ENCODE data around the gene TRABD2B.

The TRABD2B gene

GRCh38 chr1:47927165-47927564 is 70.0 kb downstream of the TRABD2B start:
- no peaks in the 10 kb centered on the region for H3K9me3 ChIP-seq (ENCODE audit: low read length)
- no peak overlapping the region for H2AFZ ChIP-seq (ENCODE audit: low read depth, low read length)
- no peaks in the 10 kb centered on the region for H3K36me3 ChIP-seq (ENCODE audit: insufficient read depth, low read length)
- no peaks in the 10 kb centered on the region for H3K4me1 ChIP-seq (ENCODE audit: insufficient read depth, low read length)
- no peaks in the 10 kb centered on the region for H3K27me3 ChIP-seq (ENCODE audit: insufficient read depth, low read length)
- H3K4me3 ChIP-seq (ENCODE audit: low read length) = no peak overlapping the region

GRCh38 chr1:47926461-47926999 is 70.7 kb downstream of the TRABD2B start:
- Histone ChIP-seq H3K27me3 (ENCODE audit: insufficient read depth, low read length) (no peaks in the 10 kb centered on the region), H3K4me3 (ENCODE audit: low read length) (no peak overlapping the region), H3K36me3 (ENCODE audit: insufficient read depth, low read length) (no peaks in the 10 kb centered on the region), H3K9me3 (ENCODE audit: low read length) (no peaks in the 10 kb centered on the region), H3K4me1 (ENCODE audit: insufficient read depth, low read length) (no peaks in the 10 kb centered on the region), H2AFZ (ENCODE audit: low read depth, low read length) (no peak overlapping the region)

GRCh38 chr1:47924270-47925048 is 72.7 kb downstream of the TRABD2B start:
- Histone ChIP-seq H3K9me3 (ENCODE audit: low read length) (no peaks in the 10 kb centered on the region), H3K4me1 (ENCODE audit: insufficient read depth, low read length) (no peaks in the 10 kb centered on the region), H2AFZ (ENCODE audit: low read depth, low read length) (no peak overlapping the region), H3K27me3 (ENCODE audit: insufficient read depth, low read length) (no peaks in the 10 kb centered on the region), H3K4me3 (ENCODE audit: low read length) (no peak overlapping the region), H3K36me3 (ENCODE audit: insufficient read depth, low read length) (no peaks in the 10 kb centered on the region)

- Histone ChIP-seq H3K4me1 (ENCODE audit: insufficient read depth, low read length) (no peaks in the 10 kb centered on the region), H3K9me3 (ENCODE audit: low read length) (no peaks in the 10 kb centered on the region), H3K27me3 (ENCODE audit: insufficient read depth, low read length) (no peaks in the 10 kb centered on the region), H2AFZ (ENCODE audit: low read depth, low read length) (no peak overlapping the region), H3K36me3 (ENCODE audit: insufficient read depth, low read length) (no peaks in the 10 kb centered on the region), H3K4me3 (ENCODE audit: low read length) (no peak overlapping the region)
These were observed 75.2 kb downstream of the TRABD2B start for GRCh38 chr1:47921935-47922415.

DNA sequence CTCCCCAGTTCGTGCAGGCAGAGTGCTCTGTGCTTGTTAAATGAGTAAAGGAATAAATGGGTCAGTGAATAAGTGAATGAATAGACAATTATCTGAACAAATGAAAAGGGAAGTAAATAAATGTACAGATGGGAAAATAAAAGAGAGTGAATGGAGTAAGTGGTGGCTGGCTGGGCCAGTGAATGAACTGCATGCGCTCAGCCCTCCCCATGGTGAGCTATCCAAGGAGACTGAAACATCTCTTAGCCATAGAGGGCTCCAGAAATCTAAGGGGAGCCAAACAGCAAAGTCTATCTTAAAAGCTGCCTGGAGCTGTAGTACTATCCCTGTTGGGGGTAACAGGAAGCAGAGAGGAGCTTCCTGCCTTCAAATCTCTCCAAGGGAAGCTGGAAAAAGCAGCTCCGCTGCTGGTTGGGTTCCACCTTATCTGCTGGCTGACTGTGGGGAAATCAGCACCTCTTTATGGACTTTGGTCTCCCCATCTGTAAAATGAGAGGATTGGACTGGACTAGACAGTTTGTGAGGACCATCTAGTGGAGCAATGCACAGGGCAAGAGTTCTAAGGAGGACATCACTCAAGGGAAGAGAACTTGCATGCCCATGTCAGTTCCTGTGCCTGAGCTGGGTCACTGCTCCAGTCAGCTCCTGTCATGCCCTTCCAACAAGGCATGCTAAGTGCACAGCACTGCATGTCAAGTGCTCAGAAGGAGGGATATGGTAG is 77.9 kb downstream of the TRABD2B start:
- no peaks in the 10 kb centered on the region for H3K27me3 ChIP-seq (ENCODE audit: insufficient read depth, low read length)
- no peaks in the 10 kb centered on the region for H3K36me3 ChIP-seq (ENCODE audit: insufficient read depth, low read length)
- no peaks in the 10 kb centered on the region for H3K4me1 ChIP-seq (ENCODE audit: insufficient read depth, low read length)
- H3K9me3 ChIP-seq (ENCODE audit: low read length) = no peaks in the 10 kb centered on the region
- no peak overlapping the region for H3K4me3 ChIP-seq (ENCODE audit: low read length)
- H2AFZ ChIP-seq (ENCODE audit: low read depth, low read length) = no peak overlapping the region

- H2AFZ ChIP-seq (ENCODE audit: low read depth, low read length) = no peak overlapping the region
- no peaks in the 10 kb centered on the region for H3K27me3 ChIP-seq (ENCODE audit: insufficient read depth, low read length)
- no peaks in the 10 kb centered on the region for H3K36me3 ChIP-seq (ENCODE audit: insufficient read depth, low read length)
- H3K9me3 ChIP-seq (ENCODE audit: low read length) = no peaks in the 10 kb centered on the region
- no peaks in the 10 kb centered on the region for H3K4me1 ChIP-seq (ENCODE audit: insufficient read depth, low read length)
- H3K4me3 ChIP-seq (ENCODE audit: low read length) = no peak overlapping the region
These were observed 78.8 kb downstream of the TRABD2B start for GRCh38 chr1:47918257-47918867.

DNA sequence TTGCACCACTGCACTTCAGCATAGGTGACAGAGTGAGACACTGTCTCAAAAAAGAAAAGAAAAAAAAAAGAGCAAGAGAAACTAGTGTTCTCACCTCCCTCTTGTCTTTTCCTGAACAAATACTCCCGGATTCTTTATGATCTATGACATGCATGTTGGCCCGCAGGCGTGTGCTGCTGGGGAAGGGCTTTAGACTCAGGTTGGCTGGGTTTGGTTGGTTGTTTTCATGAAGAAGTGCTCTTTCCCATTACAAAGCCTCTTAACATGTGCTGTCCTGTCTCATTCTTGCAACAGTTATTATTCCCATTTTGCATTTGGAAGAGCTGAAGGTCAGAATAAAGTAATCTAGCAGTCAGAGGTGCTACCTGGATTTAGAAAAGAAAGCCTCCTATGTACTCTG is 79.5 kb downstream of the TRABD2B start:
- Histone ChIP-seq H3K27me3 (ENCODE audit: insufficient read depth, low read length) (no peaks in the 10 kb centered on the region), H3K4me3 (ENCODE audit: low read length) (no peak overlapping the region), H3K4me1 (ENCODE audit: insufficient read depth, low read length) (no peaks in the 10 kb centered on the region), H2AFZ (ENCODE audit: low read depth, low read length) (no peak overlapping the region), H3K36me3 (ENCODE audit: insufficient read depth, low read length) (no peaks in the 10 kb centered on the region), H3K9me3 (ENCODE audit: low read length) (no peaks in the 10 kb centered on the region)

GRCh38 chr1:47915677-47916353 is 81.4 kb downstream of the TRABD2B start:
- Histone ChIP-seq H2AFZ (ENCODE audit: low read depth, low read length) (no peak overlapping the region), H3K4me3 (ENCODE audit: low read length) (no peak overlapping the region), H3K9me3 (ENCODE audit: low read length) (no peaks in the 10 kb centered on the region), H3K4me1 (ENCODE audit: insufficient read depth, low read length) (no peaks in the 10 kb centered on the region), H3K36me3 (ENCODE audit: insufficient read depth, low read length) (no peaks in the 10 kb centered on the region), H3K27me3 (ENCODE audit: insufficient read depth, low read length) (peaks cover 3% of the 10 kb centered on the region)

GRCh38 chr1:47914952-47915676 is 82.1 kb downstream of the TRABD2B start:
- no peak overlapping the region for H2AFZ ChIP-seq (ENCODE audit: low read depth, low read length)
- H3K36me3 ChIP-seq (ENCODE audit: insufficient read depth, low read length) = no peaks in the 10 kb centered on the region
- H3K4me1 ChIP-seq (ENCODE audit: insufficient read depth, low read length) = no peaks in the 10 kb centered on the region
- H3K9me3 ChIP-seq (ENCODE audit: low read length) = no peaks in the 10 kb centered on the region
- no peak overlapping the region for H3K4me3 ChIP-seq (ENCODE audit: low read length)
- H3K27me3 ChIP-seq (ENCODE audit: insufficient read depth, low read length) = peaks cover 3% of the 10 kb centered on the region

- no peaks in the 10 kb centered on the region for H3K9me3 ChIP-seq (ENCODE audit: low read length)
- H3K4me3 ChIP-seq (ENCODE audit: low read length) = no peak overlapping the region
- H3K4me1 ChIP-seq (ENCODE audit: insufficient read depth, low read length) = no peaks in the 10 kb centered on the region
- no peak overlapping the region for H2AFZ ChIP-seq (ENCODE audit: low read depth, low read length)
- peaks cover 3% of the 10 kb centered on the region for H3K27me3 ChIP-seq (ENCODE audit: insufficient read depth, low read length)
- no peaks in the 10 kb centered on the region for H3K36me3 ChIP-seq (ENCODE audit: insufficient read depth, low read length)
These were observed 82.8 kb downstream of the TRABD2B start for GRCh38 chr1:47914218-47914938.

DNA sequence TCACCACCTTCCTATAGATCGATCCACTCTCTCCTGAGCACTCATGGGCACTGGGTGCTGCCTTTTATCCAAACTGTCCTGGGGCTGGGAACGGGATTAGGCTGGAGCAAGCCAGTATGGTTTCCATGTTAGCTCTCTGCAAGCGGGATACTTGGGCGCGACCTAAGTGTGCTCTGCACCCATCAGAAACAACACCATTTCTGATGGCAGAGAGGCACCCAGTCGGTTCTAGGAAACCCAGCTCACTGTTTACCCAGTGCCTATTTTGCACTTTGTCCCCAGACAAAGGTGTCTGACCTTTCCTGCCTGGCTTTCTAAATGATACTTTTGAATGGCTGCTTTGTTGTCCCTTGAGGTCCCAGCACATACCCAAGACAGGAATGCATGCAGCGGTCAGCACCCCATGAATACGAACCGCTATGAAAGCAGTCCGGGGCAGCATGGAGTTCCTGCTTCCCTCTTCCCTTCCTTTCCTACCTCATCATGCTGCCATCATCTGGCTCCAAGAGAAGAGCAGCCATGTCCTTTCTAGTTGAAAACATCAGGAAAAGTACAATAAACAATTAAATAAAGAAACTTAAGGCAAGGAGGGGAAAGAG is 83.9 kb downstream of the TRABD2B start:
- Histone ChIP-seq H2AFZ (ENCODE audit: low read depth, low read length) (no peak overlapping the region), H3K4me3 (ENCODE audit: low read length) (no peak overlapping the region), H3K27me3 (ENCODE audit: insufficient read depth, low read length) (peaks cover 9% of the 10 kb centered on the region), H3K4me1 (ENCODE audit: insufficient read depth, low read length) (no peaks in the 10 kb centered on the region), H3K9me3 (ENCODE audit: low read length) (no peaks in the 10 kb centered on the region), H3K36me3 (ENCODE audit: insufficient read depth, low read length) (no peaks in the 10 kb centered on the region)
